IPS-20b (cell line): ENCODE data around the gene PNKD.

ENCODE experiments used
- H3K27ac ChIP-seq: one replicate; pipeline ENCODE4 v1.5.1; 2013; ENCODE audit warnings: low read length
- H3K27me3 ChIP-seq: 2 replicates; pipeline ENCODE4 v1.6.1; 2013; ENCODE audit warnings: mild to moderate bottlenecking, low read length, inconsistent platforms; ENCODE audit not compliant: insufficient read depth
- H3K36me3 ChIP-seq: 2 replicates; pipeline ENCODE4 v1.6.1; 2013; ENCODE audit warnings: low read depth, mild to moderate bottlenecking, inconsistent platforms, low read length, moderate library complexity; ENCODE audit not compliant: insufficient read depth
- H3K4me1 ChIP-seq: 2 replicates; pipeline ENCODE4 v1.6.1; 2013; ENCODE audit warnings: mild to moderate bottlenecking, control low read depth, inconsistent platforms, low read length, moderate library complexity; ENCODE audit not compliant: insufficient read depth
- H3K4me3 ChIP-seq: 2 replicates; pipeline ENCODE4 v1.5.1; 2013; ENCODE audit warnings: mild to moderate bottlenecking, low read length, inconsistent platforms
- H3K9ac ChIP-seq: 2 replicates; pipeline ENCODE4 v1.6.1; 2013; ENCODE audit warnings: low read depth, mild to moderate bottlenecking, inconsistent platforms, low read length, moderate library complexity
- H3K9me3 ChIP-seq: 2 replicates; pipeline ENCODE4 v1.6.1; 2013; ENCODE audit warnings: mild to moderate bottlenecking, low read depth, low read length, inconsistent platforms; ENCODE audit not compliant: insufficient read depth

Gene PNKD

DNA sequence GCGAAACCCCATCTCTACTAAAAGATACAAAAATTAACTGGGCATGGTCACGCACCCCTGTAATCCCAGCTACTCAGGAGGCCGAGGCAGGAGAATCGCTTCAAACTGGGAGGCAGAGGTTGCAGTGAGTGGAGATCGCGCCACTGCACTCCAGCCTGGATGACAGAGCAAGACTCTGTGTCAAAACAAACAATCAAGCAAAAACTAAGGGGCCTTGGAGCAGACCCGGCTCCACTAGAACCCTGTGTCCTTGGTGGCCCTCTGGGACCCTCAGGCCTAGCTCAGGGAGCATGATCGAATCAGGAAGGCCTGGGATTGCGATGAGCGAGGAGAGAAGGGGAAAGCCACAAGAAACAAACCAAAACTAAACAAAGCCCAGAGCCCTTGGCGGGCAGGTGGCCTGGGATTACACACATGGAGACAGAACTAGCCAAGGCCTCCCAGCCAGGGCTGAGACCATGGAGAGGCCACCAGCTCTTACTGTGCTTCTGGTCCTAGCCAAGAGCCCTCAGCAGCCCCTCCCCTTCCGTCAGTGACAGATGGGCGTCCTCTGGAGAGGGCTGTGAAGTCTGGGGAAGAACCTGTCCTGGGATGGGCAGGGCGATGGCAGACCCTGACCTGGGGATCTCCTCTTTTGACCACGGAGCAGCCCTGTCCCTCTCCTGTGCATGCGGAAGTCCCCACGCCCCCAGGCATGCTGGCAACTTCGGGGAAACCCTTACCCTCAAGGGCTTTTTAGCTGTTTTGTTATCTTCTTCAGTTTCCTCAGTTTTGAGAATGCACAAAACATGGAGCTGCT, 58.9 kb downstream of the PNKD start:
- Histone ChIP-seq H3K9ac (no peak overlapping the region), H3K4me1 (peaks cover 18% of the 10 kb centered on the region; the same call in 1 of the 2 replicates), H3K4me3 (no peak overlapping the region), H3K9me3 (no peaks in the 10 kb centered on the region), H3K27me3 (no peaks in the 10 kb centered on the region), H3K27ac (no peak overlapping the region), H3K36me3 (no peaks in the 10 kb centered on the region)

DNA sequence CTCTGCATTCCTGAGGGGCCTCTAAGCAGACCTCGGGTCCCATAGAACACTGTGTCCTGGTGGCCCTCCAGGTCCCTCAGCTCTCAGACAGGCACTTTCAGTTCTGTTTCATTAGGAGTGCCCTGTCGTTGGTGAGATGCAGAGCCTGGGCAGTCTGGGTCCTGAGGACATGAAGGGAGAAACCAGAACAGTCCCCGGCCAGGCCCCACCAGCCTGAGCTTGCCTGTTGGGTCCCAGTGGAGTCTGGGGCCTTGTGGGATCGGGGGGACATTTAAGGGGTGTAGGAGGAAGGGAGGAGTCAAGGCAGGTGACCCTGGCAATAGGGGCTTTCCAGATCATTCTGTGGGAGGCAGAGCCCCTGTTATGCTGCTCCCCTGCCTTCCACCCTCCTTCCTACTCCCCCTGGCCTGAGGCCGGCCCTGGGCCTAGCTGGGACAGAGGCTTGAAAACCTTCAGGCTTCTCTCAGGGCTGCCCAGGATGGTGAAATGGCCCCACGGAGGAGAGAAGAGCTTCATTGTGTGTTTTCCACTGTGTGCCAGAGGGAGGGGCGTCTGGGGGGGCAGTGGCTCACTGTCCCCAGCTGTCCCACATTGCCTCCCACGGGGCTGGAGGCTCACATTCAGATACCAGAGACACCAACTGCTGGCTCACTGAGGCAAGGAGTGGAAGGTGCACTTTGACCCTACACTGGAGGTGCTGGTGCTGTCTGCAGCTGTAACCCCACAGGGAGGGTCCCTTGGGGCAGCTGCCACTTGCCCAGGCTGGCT, 59.7 kb downstream of the PNKD start:
- Histone ChIP-seq H3K9ac (no peak overlapping the region), H3K27ac (no peak overlapping the region), H3K9me3 (no peaks in the 10 kb centered on the region), H3K36me3 (no peaks in the 10 kb centered on the region), H3K4me3 (no peak overlapping the region), H3K27me3 (no peaks in the 10 kb centered on the region), H3K4me1 (peaks cover 15% of the 10 kb centered on the region; the same call in 1 of the 2 replicates)

DNA sequence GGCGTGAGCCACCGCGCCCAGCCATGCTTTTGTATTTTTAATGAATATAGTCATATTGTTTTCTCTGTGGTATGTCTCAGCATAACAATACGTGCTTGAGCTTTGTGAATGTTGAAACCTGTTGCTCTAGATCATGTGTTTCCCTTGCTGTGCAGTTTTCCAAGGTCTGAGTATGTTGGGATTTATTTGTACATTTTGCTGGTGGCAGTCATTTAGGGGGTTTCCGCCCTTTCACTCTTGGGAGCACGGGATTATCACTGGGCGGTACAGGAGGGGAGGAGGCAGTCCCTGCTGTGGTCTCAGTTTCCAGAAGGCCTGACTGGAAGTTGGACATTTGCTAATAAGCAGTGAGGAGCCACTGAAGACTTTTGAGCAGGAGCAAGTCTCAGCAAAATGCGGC, 61.4 kb downstream of the PNKD start:
- H3K36me3 ChIP-seq: no peaks in the 10 kb centered on the region
- no peaks in the 10 kb centered on the region for H3K27me3 ChIP-seq
- H3K9me3 ChIP-seq: no peaks in the 10 kb centered on the region
- no peak overlapping the region for H3K9ac ChIP-seq
- no peak overlapping the region for H3K27ac ChIP-seq
- H3K4me3 ChIP-seq: no peak overlapping the region
- H3K4me1 ChIP-seq: peaks cover 6% of the 10 kb centered on the region; the same call in 1 of the 2 replicates

DNA sequence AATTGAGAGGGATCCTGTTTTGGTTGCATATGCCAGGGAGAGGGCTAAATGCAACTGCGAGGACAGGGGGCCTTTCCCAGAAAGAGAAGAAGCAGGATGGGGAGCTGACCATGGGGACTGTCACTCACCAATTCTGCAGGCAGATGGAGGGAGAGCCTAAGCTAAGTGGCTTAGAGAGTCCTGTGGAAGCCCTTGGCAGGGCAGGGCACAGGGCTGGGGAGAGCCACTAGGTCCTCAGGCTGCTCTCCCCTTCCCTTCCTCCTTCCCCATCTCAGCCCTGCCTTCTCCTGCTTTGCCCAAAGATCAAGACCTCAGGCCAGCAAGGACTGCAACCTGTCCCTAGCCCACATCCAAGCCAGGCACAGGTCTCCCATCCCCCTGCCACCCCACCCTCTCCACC, 62.0 kb downstream of the PNKD start:
- Histone ChIP-seq H3K36me3 (no peaks in the 10 kb centered on the region), H3K9ac (no peak overlapping the region), H3K27me3 (no peaks in the 10 kb centered on the region), H3K4me3 (no peak overlapping the region), H3K27ac (no peak overlapping the region), H3K4me1 (peaks cover 4% of the 10 kb centered on the region; the same call in 1 of the 2 replicates), H3K9me3 (no peaks in the 10 kb centered on the region)

DNA sequence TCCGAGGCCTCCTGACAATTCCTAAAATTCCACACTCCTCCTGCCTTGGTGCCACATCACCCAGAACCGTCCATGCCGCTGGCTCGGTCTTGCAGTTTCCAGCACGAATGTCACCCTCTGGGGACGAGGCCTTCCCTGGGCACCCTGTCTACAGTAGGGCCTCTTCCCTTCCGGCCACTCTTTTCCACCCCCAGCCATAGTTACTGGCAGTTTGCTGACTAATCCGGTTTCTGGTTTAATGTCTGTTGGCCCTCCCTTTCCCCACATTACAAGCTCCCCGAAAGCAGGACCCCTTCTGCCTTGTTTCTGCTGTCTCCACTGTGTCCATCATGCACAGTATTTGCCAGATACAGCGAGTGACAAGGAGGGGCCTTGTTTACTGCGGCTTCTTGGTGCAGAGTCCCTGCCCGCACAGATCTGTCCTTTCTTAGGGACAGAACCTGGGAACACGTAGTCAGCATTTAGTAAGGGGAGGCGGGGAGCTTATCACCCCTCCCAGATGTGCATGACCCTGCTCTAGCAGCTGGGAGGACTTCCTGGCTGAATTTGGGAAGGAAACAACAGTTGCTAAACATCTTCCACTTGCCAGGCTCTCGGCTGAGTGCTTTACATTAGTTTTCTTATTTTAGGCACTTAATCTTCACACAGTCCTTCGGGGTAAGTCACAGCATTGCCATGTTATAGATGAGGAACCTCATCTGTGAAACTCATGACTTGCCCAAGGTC, 62.8 kb downstream of the PNKD start:
- Histone ChIP-seq H3K36me3 (no peaks in the 10 kb centered on the region), H3K4me1 (peaks cover 4% of the 10 kb centered on the region; the same call in 1 of the 2 replicates), H3K4me3 (no peak overlapping the region), H3K9me3 (no peaks in the 10 kb centered on the region), H3K27ac (no peak overlapping the region), H3K27me3 (no peaks in the 10 kb centered on the region), H3K9ac (no peak overlapping the region)

DNA sequence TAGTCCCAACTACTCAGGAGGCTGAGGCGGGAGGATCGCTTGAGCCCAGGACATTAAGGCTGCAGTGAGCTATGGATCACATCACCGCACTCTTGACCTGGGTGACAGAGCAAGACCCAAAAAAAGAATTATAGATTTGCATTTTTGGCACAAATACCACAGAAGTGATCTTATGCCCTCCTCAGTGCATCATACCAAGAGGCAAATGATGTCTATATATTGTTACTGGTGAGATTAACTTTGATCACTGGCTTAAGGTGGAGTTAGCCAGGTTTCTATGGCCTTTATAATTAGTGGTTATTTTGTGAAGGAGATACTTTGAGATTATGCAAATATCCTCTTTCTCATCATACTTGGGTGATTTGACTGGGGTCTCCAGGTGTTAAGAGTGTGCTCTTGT, 64.2 kb downstream of the PNKD start:
- Histone ChIP-seq H3K27me3 (no peaks in the 10 kb centered on the region), H3K36me3 (no peaks in the 10 kb centered on the region), H3K4me3 (no peak overlapping the region)

DNA sequence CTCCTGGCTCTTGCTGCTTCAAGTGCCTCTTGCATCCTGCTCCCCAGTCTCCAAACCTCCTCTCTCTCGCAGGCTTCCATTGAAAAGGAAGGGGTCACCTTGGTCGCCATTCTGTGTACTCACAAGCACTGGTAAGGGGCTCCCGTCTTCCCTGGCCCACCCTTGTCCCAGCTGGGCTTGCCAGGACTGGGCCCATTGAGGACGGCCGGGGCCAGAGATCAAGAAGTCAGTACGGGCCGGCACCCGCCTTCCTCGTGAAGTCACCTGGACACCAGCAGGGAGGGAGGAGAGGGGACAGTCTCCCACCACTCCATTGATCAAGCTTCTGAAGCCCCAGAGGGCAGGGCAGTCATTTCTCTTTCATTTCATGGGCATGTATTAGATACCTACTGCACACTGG, 70.3 kb downstream of the PNKD start:
- no peak overlapping the region for H3K4me3 ChIP-seq
- H3K27me3 ChIP-seq: no peaks in the 10 kb centered on the region
- no peaks in the 10 kb centered on the region for H3K36me3 ChIP-seq
- no peaks in the 10 kb centered on the region for H3K9me3 ChIP-seq
- no peak overlapping the region for H3K9ac ChIP-seq
- no peak overlapping the region for H3K27ac ChIP-seq
- H3K4me1 ChIP-seq: no peaks in the 10 kb centered on the region

More for the DNA sequence above, 64.2 kb downstream of the PNKD start:
- Histone ChIP-seq H3K9me3 (no peaks in the 10 kb centered on the region), H3K4me1 (peaks cover 4% of the 10 kb centered on the region; the same call in 1 of the 2 replicates), H3K27ac (no peak overlapping the region), H3K9ac (no peak overlapping the region)

DNA sequence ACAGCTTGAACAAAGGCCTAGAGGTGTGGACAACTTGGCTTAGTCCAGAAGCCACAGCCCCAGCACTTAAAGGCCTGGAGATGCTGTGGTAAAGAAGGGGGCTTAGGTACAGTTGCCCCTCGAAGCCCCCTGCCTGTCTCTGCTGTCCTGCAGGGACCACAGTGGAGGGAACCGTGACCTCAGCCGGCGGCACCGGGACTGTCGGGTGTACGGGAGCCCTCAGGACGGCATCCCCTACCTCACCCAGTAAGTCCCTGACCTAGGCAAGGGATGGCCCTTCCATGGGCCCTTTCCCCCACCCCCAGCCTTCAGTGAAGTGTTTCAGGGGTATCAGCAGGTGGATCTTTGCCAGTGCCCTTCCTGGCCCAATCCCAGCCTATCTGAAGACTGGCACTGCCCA, 71.1 kb downstream of the PNKD start:
- Histone ChIP-seq H3K27me3 (no peaks in the 10 kb centered on the region), H3K27ac (no peak overlapping the region)

DNA sequence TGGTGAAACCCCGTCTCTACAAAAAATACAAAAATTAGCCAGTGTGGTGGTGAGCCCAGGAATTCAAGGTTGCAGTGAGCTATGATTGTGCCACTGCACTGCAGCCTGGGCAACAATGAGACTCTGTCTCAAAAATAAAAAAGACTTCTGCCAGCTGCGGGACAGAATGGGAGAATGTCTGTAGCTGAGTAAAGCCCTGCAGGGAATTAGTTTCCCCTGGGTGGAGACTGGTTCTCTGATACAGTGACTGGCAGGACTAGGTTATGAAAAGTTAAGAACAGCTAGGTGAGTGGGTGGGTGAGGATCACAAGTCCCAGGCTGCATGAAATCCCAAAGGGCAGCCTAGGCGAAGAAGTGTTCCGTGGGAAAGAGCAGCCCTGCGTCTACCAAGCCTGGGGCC, 72.5 kb downstream of the PNKD start:
- no peak overlapping the region for H3K4me3 ChIP-seq
- no peak overlapping the region for H3K9ac ChIP-seq
- no peak overlapping the region for H3K27ac ChIP-seq

More for the DNA sequence above, 71.1 kb downstream of the PNKD start:
- H3K36me3 ChIP-seq: no peaks in the 10 kb centered on the region
- H3K9ac ChIP-seq: no peak overlapping the region
- H3K4me1 ChIP-seq: no peaks in the 10 kb centered on the region
- no peaks in the 10 kb centered on the region for H3K9me3 ChIP-seq
- no peak overlapping the region for H3K4me3 ChIP-seq

DNA sequence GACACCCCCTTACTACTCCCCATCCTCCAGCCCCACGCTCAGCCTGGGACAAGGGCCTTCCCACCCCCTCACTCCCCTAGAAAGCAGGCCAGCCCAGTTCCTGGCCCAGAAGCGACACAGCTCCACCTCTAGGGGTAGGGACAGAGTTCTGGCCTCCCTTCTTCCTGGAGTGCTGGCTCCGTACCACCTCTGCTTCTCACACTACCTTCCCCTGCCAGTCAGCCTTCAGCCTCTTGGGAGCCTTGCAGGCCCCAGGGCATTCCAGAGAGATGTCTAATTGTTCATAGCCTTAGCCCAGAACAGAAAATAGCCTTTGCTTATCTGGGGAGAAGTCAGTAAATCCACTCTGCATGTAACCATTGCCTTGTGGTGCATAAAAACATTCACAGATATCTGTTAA, 73.3 kb downstream of the PNKD start:
- no peaks in the 10 kb centered on the region for H3K4me1 ChIP-seq
- H3K36me3 ChIP-seq: no peaks in the 10 kb centered on the region
- H3K27me3 ChIP-seq: no peaks in the 10 kb centered on the region
- H3K9me3 ChIP-seq: no peaks in the 10 kb centered on the region
- H3K9ac ChIP-seq: no peak overlapping the region
- H3K27ac ChIP-seq: no peak overlapping the region
- no peak overlapping the region for H3K4me3 ChIP-seq

More for the DNA sequence above, 72.5 kb downstream of the PNKD start:
- H3K36me3 ChIP-seq: no peaks in the 10 kb centered on the region
- H3K9me3 ChIP-seq: no peaks in the 10 kb centered on the region
- no peaks in the 10 kb centered on the region for H3K4me1 ChIP-seq
- H3K27me3 ChIP-seq: no peaks in the 10 kb centered on the region

DNA sequence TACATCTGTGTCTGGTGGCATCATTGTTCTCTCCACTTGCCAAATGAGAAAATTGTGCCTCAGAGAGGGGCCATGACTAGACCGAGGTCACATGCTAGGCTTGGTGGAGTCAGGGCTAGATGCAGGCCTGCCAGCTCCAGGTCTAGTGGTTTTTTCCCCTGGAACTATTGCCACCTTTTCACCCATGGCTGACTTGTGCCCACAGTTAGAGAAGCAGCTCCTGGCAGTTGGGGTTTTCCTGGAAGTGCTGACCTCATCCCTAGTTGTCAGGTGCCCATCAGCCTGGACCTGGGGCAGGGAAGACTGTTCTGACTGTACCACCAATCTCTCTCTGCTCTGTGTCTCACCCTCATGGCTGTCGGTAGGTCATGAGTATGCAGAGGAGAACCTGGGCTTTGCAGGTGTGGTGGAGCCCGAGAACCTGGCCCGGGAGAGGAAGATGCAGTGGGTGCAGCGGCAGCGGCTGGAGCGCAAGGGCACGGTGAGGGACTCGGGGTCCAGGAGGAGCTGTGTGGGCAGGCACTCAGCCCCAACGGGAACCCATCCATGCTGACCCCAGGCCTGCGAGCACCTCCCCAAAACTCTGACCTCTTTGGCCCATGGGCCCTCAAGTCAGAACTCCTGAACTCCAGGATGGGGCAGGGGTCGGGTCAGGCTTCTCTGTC, 73.9 kb downstream of the PNKD start:
- no peak overlapping the region for H3K9ac ChIP-seq
- H3K4me3 ChIP-seq: no peak overlapping the region
- H3K27ac ChIP-seq: no peak overlapping the region
- H3K4me1 ChIP-seq: no peaks in the 10 kb centered on the region
- no peaks in the 10 kb centered on the region for H3K9me3 ChIP-seq
- H3K36me3 ChIP-seq: no peaks in the 10 kb centered on the region
- H3K27me3 ChIP-seq: no peaks in the 10 kb centered on the region
